ENCODE results near the gene FOXO3. TPM values are rescaled to one million over a fixed set of nuclear protein-coding genes. Genes with fewer than 3 reads are reported as not detected.
A peak's percentile ranks its signal among the peaks of the same experiment; 100 is the strongest.

Gene FOXO3
- polyA plus RNA-seq, 1 of the 3 experiments (the other 2 are of a cell fraction): 8.1 TPM

- ChIA-PET POLR2A (interaction anchor here (0.6 to 1.1 kb wide), 2 partner anchors 96 to 110 kb away, joined by 4 read pairs; no protein-coding TSS in a partner anchor), CTCF (interaction anchor here (0.7 to 2.0 kb wide), 6 partner anchors 94 to 511 kb away, joined by 3 to 8 read pairs (median 4); no protein-coding TSS in a partner anchor)
- no peak for DNase-seq
Observed at GRCh38 chr6:108563292-108563691, 2.6 kb downstream of the FOXO3 start.

GRCh38 chr6:108564178-108564577 is 3.5 kb downstream of the FOXO3 start:
- peak overlapping the region; percentile 29; the same call in 1 of the 2 replicates for H3K9ac ChIP-seq
- POLR2A ChIA-PET: no interaction called here
- no peak for DNase-seq
- peaks cover 18 to 36% of the 10 kb centered on the region in 2 experiments; a peak in 3 of 4 replicates for H3K4me1 ChIP-seq (ENCODE audit: control insufficient read depth in 1 of 2, insufficient read depth in 2 of 2, low read depth in 1 of 2, low read length in 1 of 2)
- CTCF ChIA-PET: interaction anchor here (0.7 to 1.4 kb wide), 3 partner anchors 14 to 509 kb away, joined by 3 to 5 read pairs (median 3); no protein-coding TSS in a partner anchor
- no peaks in the 10 kb centered on the region for H3K9me2 ChIP-seq
- H3K4me2 ChIP-seq: peak overlapping the region; percentile 60; the same call in 1 of the 2 replicates
- WGBS (ENCODE audit: low lambda C conversion rate): 19% methylated on average over 3 of the region's 3 CpGs
- H3F3A ChIP-seq (replicated peaks; ENCODE audit: insufficient read depth): peaks cover 42% of the 10 kb centered on the region
- peak overlapping the region; percentile 47 to 83; a peak in 3 of 4 replicates for H3K27ac ChIP-seq (ENCODE audit: low read depth in 2 of 2, low read length in 1 of 2)
- peak overlapping the region; percentile 8 to 12; a peak in 1 of 4 replicates for H3K4me3 ChIP-seq (ENCODE audit: low read depth in 2 of 2, low read length in 1 of 2)
- H2AFZ ChIP-seq (ENCODE audit: low read depth): no peak overlapping the region
- H3K79me2 ChIP-seq (ENCODE audit: insufficient read depth): peaks cover 71% of the 10 kb centered on the region
- no peaks in the 10 kb centered on the region for H3K27me3 ChIP-seq (ENCODE audit: insufficient read depth)
- H4K20me1 ChIP-seq (ENCODE audit: insufficient read depth): peaks cover 65% of the 10 kb centered on the region
- H3K9me3 ChIP-seq: 0 out of 2 replicates have a peak, but pooled peaks cover 3% of the 10 kb centered on the region
- peaks cover 7 to 20% of the 10 kb centered on the region in 2 experiments for H3K36me3 ChIP-seq (replicated peaks in 1 of 2; ENCODE audit: control insufficient read depth in 1 of 2, insufficient read depth in 2 of 2, low read length in 1 of 2)
- TF ChIP-seq CTCF (IDR thresholded peaks at IDR 0.05) (no peak), TCF12 (IDR thresholded peaks at IDR 0.05) (peak; percentile 80), EZH2phosphoT487 (IDR thresholded peaks at IDR 0.05; ENCODE audit: borderline replicate concordance, low read depth) (no peak), TAF1 (IDR thresholded peaks at IDR 0.05; ENCODE audit: borderline replicate concordance, low read depth, low read length) (no peak), USF2 (IDR thresholded peaks at IDR 0.05; ENCODE audit: borderline replicate concordance, low read depth, low read length) (no peak), FOSL2 (IDR thresholded peaks at IDR 0.05; ENCODE audit: borderline replicate concordance, low read depth) (peak; percentile 87), CHD2 (IDR thresholded peaks at IDR 0.05; ENCODE audit: low read length, partially characterized antibody) (no peak), EP300 (IDR thresholded peaks at IDR 0.05; ENCODE audit: borderline replicate concordance in 1 of 2, low read depth in 1 of 2, low read length in 1 of 2) (peak in 1 of 2 experiments; percentile 77; a peak in 1 of 4 replicates), ELF1 (IDR thresholded peaks at IDR 0.05) (no peak), JUND (IDR thresholded peaks at IDR 0.05) (peak; percentile 88)
- TF ChIP-seq, protein P1, sequence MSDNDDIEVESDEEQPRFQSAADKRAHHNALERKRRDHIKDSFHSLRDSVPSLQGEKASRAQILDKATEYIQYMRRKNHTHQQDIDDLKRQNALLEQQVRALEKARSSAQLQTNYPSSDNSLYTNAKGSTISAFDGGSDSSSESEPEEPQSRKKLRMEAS (IDR thresholded peaks at IDR 0.05; ENCODE audit: low read depth): peak; percentile 75

More at GRCh38 chr6:108563292-108563691, 2.6 kb downstream of the FOXO3 start:
- Histone ChIP-seq H3K79me2 (ENCODE audit: insufficient read depth) (peaks cover 63% of the 10 kb centered on the region), H3K27me3 (ENCODE audit: insufficient read depth) (no peaks in the 10 kb centered on the region), H3K4me1 (ENCODE audit: control insufficient read depth in 1 of 2, insufficient read depth in 2 of 2, low read depth in 1 of 2, low read length in 1 of 2) (peaks cover 18 to 36% of the 10 kb centered on the region in 2 experiments; a peak in 3 of 4 replicates), H3F3A (replicated peaks; ENCODE audit: insufficient read depth) (peaks cover 42% of the 10 kb centered on the region), H3K9me3 (0 out of 2 replicates have a peak, but pooled peaks cover 3% of the 10 kb centered on the region), H3K4me3 (ENCODE audit: low read depth in 2 of 2, low read length in 1 of 2) (peak overlapping the region; percentile 91 to 96), H2AFZ (ENCODE audit: low read depth) (no peak overlapping the region), H4K20me1 (ENCODE audit: insufficient read depth) (peaks cover 56% of the 10 kb centered on the region), H3K9me2 (no peaks in the 10 kb centered on the region), H3K36me3 (replicated peaks in 1 of 2; ENCODE audit: control insufficient read depth in 1 of 2, insufficient read depth in 2 of 2, low read length in 1 of 2) (peaks cover under 1 to 13% of the 10 kb centered on the region in 2 experiments), H3K9ac (peak overlapping the region; percentile 94; the same call in 1 of the 2 replicates), H3K27ac (ENCODE audit: low read depth in 2 of 2, low read length in 1 of 2) (peak overlapping the region; percentile 77 to 83), H3K4me2 (peak overlapping the region; percentile 99)
- TF ChIP-seq YY1 (IDR thresholded peaks at IDR 0.05; ENCODE audit: low read depth): no peak
- TF ChIP-seq CTCF (IDR thresholded peaks at IDR 0.05): no peak
- TF ChIP-seq POLR2AphosphoS5 (IDR thresholded peaks at IDR 0.05; ENCODE audit: low read depth, low read length): no peak
- no peak for TF ChIP-seq ELF1 (IDR thresholded peaks at IDR 0.05)
- TF ChIP-seq, protein P1 (IDR thresholded peaks at IDR 0.05; ENCODE audit: low read depth): no peak
- TF ChIP-seq FOXJ3 (CRISPR knock-in tag; IDR thresholded peaks at IDR 0.05): no peak
- no peak for TF ChIP-seq USF2 (IDR thresholded peaks at IDR 0.05; ENCODE audit: borderline replicate concordance, low read depth, low read length)
- no peak for TF ChIP-seq RXRA (IDR thresholded peaks at IDR 0.05; ENCODE audit: borderline replicate concordance, low read depth)
- TF ChIP-seq RAD21 (IDR thresholded peaks at IDR 0.05; ENCODE audit: low read length): no peak
- 94% methylated on average over 8 of the region's 8 CpGs for WGBS (ENCODE audit: low lambda C conversion rate)

Measured in SK-N-SH (cell line).